ENCODE results near the gene MVP. TPM values are rescaled to one million over a fixed set of nuclear protein-coding genes. Genes with fewer than 3 reads are reported as not detected.

MVP gene
- total RNA-seq, 4 donors from 2014 or later, result 82.2 to 162 (median 129) TPM

- Histone ChIP-seq H3K27ac (no peak overlapping the region), H3K4me1 (peaks cover 0 to 9% (median 0%) of the 10 kb centered on the region in 3 donors), H3K9me3 (no peaks in the 10 kb centered on the region), H3K27me3 (no peaks in the 10 kb centered on the region), H3K4me3 (no peak overlapping the region), H3K36me3 (peaks cover 0 to 96% of the 10 kb centered on the region in 2 donors)
- TF ChIP-seq CTCF (IDR thresholded peaks at IDR 0.05), result no peak
- TF ChIP-seq POLR2A (IDR thresholded peaks at IDR 0.05), result no peak
- TF ChIP-seq POLR2AphosphoS5 (IDR thresholded peaks at IDR 0.05), result no peak
- no peak for TF ChIP-seq EP300 (IDR thresholded peaks at IDR 0.05)
- no peak for ATAC-seq
- WGBS, 2 donors (ENCODE audit: low coverage in 1 of 2), result 84 to 100% methylated on average over 2 to 4 of the region's 5 CpGs
Observed at GRCh38 chr16:29834079-29834478, 13.8 kb downstream of the MVP start.

- ATAC-seq, result no peak
- H3K4me3 ChIP-seq, result no peak overlapping the region
- WGBS, 2 donors (ENCODE audit: low coverage in 1 of 2), result 66 to 89% methylated on average over 3 to 6 of the region's 7 CpGs
- H3K27ac ChIP-seq, result no peak overlapping the region
- H3K9me3 ChIP-seq, result no peaks in the 10 kb centered on the region
- peaks cover 0 to 99% of the 10 kb centered on the region in 2 donors for H3K36me3 ChIP-seq
- no peaks in the 10 kb centered on the region for H3K27me3 ChIP-seq
- no peaks in the 10 kb centered on the region for H3K4me1 ChIP-seq
- TF ChIP-seq POLR2AphosphoS5 (IDR thresholded peaks at IDR 0.05) (no peak), CTCF (IDR thresholded peaks at IDR 0.05) (no peak), POLR2A (IDR thresholded peaks at IDR 0.05) (no peak), EP300 (IDR thresholded peaks at IDR 0.05) (no peak)
Observed at GRCh38 chr16:29835926-29836325, 15.7 kb downstream of the MVP start.

GRCh38 chr16:29836623-29837022 is 16.4 kb downstream of the MVP start:
- 20 to 100% methylated on average over 1 to 2 of the region's 15 CpGs for WGBS, 2 donors (ENCODE audit: low coverage in 1 of 2)
- no peaks in the 10 kb centered on the region for H3K4me1 ChIP-seq
- H3K36me3 ChIP-seq, result peaks cover 0 to 99% of the 10 kb centered on the region in 2 donors
- no peak for ATAC-seq
- H3K27me3 ChIP-seq, result no peaks in the 10 kb centered on the region
- H3K4me3 ChIP-seq, result no peak overlapping the region
- TF ChIP-seq CTCF (IDR thresholded peaks at IDR 0.05) (no peak), POLR2AphosphoS5 (IDR thresholded peaks at IDR 0.05) (no peak), POLR2A (IDR thresholded peaks at IDR 0.05) (no peak), EP300 (IDR thresholded peaks at IDR 0.05) (no peak)
- H3K27ac ChIP-seq, result no peak overlapping the region
- H3K9me3 ChIP-seq, result no peaks in the 10 kb centered on the region

GRCh38 chr16:29837841-29838240 is 17.6 kb downstream of the MVP start:
- no peaks in the 10 kb centered on the region for H3K27me3 ChIP-seq
- no peaks in the 10 kb centered on the region for H3K9me3 ChIP-seq
- no peaks in the 10 kb centered on the region for H3K4me1 ChIP-seq
- no peak overlapping the region for H3K4me3 ChIP-seq
- H3K36me3 ChIP-seq, result peaks cover 0 to 99% of the 10 kb centered on the region in 2 donors
- ATAC-seq, result no peak
- H3K27ac ChIP-seq, result no peak overlapping the region
- no peak for TF ChIP-seq CTCF (IDR thresholded peaks at IDR 0.05)
- TF ChIP-seq POLR2A (IDR thresholded peaks at IDR 0.05), result no peak
- no peak for TF ChIP-seq POLR2AphosphoS5 (IDR thresholded peaks at IDR 0.05)
- no peak for TF ChIP-seq EP300 (IDR thresholded peaks at IDR 0.05)
- WGBS, 2 donors (ENCODE audit: low coverage in 1 of 2), result no CpG with 5 or more reads among the region's 5 CpGs

GRCh38 chr16:29839822-29840221 is 19.6 kb downstream of the MVP start:
- ATAC-seq, result no peak
- no peaks in the 10 kb centered on the region for H3K9me3 ChIP-seq
- H3K36me3 ChIP-seq, result peaks cover 0 to 98% of the 10 kb centered on the region in 2 donors
- H3K27me3 ChIP-seq, result no peaks in the 10 kb centered on the region
- no peak overlapping the region for H3K4me3 ChIP-seq
- 37 to 76% methylated on average over 2 to 5 of the region's 6 CpGs for WGBS, 2 donors (ENCODE audit: low coverage in 1 of 2)
- no peak for TF ChIP-seq EP300 (IDR thresholded peaks at IDR 0.05)
- TF ChIP-seq POLR2AphosphoS5 (IDR thresholded peaks at IDR 0.05), result no peak
- TF ChIP-seq POLR2A (IDR thresholded peaks at IDR 0.05), result no peak
- TF ChIP-seq CTCF (IDR thresholded peaks at IDR 0.05), result no peak
- no peak overlapping the region for H3K27ac ChIP-seq
- peaks cover 0 to 6% (median 0%) of the 10 kb centered on the region in 3 donors for H3K4me1 ChIP-seq

Data from gastroesophageal sphincter (tissue), 4 donors.